Measurements from ENCODE around the gene RAI2.

RAI2 gene

GRCh38 chrX:17813277-17813676 is 47.8 kb downstream of the RAI2 start:
- Histone ChIP-seq H3K27ac (ENCODE audit: low read length) (no peak overlapping the region), H3K4me3 (ENCODE audit: low read length) (no peak overlapping the region), H3K36me3 (ENCODE audit: control insufficient read depth, insufficient read depth, low read length) (no peaks in the 10 kb centered on the region), H3K9me3 (ENCODE audit: control insufficient read depth, insufficient read depth, low read length) (no peaks in the 10 kb centered on the region), H3K27me3 (ENCODE audit: control insufficient read depth, insufficient read depth, low read length) (no peaks in the 10 kb centered on the region), H3K4me1 (ENCODE audit: control insufficient read depth, insufficient read depth, low read length) (no peaks in the 10 kb centered on the region)
- WGBS (ENCODE audit: insufficient coverage, insufficient read length): no CpG with 5 or more reads among the region's 3 CpGs
- no peak for DNase-seq (ENCODE audit: low read depth, low spot score)

DNA sequence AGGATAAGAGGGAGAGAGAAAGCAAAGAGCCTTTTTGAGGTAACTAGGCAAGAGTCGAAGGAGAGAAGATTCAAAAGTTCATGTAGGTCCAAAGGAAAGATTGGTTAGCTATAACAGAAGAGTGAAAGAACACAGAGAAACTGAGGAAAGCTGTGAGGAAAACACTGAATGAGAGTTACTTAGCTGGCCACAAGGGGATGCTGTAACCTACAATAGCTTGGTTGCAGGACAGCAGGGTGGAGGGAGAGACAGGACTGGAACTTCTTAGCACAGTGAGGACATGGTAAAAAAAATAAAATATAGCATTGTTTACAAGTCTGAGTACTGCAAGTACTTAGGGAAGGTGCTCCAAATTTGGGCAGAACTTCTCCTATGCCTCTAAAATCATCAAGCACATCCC is 48.3 kb downstream of the RAI2 start:
- no peak for DNase-seq (ENCODE audit: low read depth, low spot score)
- H3K4me3 ChIP-seq (ENCODE audit: low read length): no peak overlapping the region
- no peaks in the 10 kb centered on the region for H3K27me3 ChIP-seq (ENCODE audit: control insufficient read depth, insufficient read depth, low read length)
- H3K9me3 ChIP-seq (ENCODE audit: control insufficient read depth, insufficient read depth, low read length): no peaks in the 10 kb centered on the region
- H3K27ac ChIP-seq (ENCODE audit: low read length): no peak overlapping the region
- no peaks in the 10 kb centered on the region for H3K4me1 ChIP-seq (ENCODE audit: control insufficient read depth, insufficient read depth, low read length)
- H3K36me3 ChIP-seq (ENCODE audit: control insufficient read depth, insufficient read depth, low read length): no peaks in the 10 kb centered on the region
- WGBS (ENCODE audit: insufficient coverage, insufficient read length): no CpG with 5 or more reads among the region's 1 CpG

DNA sequence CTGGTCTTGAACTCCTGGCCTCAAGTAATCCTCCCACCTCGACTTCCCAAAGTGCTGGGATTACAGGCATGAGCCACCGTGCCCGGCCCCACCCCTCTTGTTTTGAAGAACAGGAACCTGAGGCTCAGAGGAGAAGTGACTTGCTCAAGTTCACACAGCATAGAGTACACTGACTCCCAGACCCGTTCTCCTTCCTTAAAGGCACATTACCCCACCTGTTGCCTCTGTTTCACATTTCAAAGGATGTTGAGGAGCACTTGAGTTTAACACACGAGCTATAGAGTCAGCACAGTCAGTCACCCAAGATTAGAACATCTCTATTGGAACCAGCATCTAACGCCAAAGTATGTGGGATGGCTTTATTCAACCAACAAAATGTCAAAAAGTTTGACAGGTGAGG is 51.1 kb downstream of the RAI2 start:
- Histone ChIP-seq H3K4me1 (ENCODE audit: control insufficient read depth, insufficient read depth, low read length) (no peaks in the 10 kb centered on the region), H3K27me3 (ENCODE audit: control insufficient read depth, insufficient read depth, low read length) (no peaks in the 10 kb centered on the region), H3K36me3 (ENCODE audit: control insufficient read depth, insufficient read depth, low read length) (no peaks in the 10 kb centered on the region), H3K27ac (ENCODE audit: low read length) (no peak overlapping the region), H3K4me3 (ENCODE audit: low read length) (no peak overlapping the region), H3K9me3 (ENCODE audit: control insufficient read depth, insufficient read depth, low read length) (no peaks in the 10 kb centered on the region)
- no peak for DNase-seq (ENCODE audit: low read depth, low spot score)
- WGBS (ENCODE audit: insufficient coverage, insufficient read length): no CpG with 5 or more reads among the region's 6 CpGs

DNA sequence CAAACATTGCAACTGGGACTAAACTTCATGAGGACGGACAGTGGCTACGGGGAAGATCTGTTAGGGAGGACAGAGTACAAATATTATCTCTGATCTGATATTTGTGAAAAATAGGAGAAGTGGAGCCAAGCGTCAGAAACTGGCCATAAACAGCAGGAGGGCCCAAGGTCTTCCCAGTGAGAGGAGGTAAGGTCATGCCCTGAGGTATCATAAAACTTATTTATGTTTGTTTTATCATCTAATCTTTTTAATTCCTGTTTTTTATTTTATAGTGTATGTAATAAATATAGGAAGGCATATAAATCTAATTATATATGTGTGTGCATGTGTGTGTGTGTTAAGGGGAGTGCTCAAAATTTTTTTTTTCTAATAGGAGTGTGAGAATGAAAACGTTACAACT is 51.8 kb downstream of the RAI2 start:
- Histone ChIP-seq H3K27me3 (ENCODE audit: control insufficient read depth, insufficient read depth, low read length) (no peaks in the 10 kb centered on the region), H3K9me3 (ENCODE audit: control insufficient read depth, insufficient read depth, low read length) (no peaks in the 10 kb centered on the region), H3K4me1 (ENCODE audit: control insufficient read depth, insufficient read depth, low read length) (no peaks in the 10 kb centered on the region), H3K36me3 (ENCODE audit: control insufficient read depth, insufficient read depth, low read length) (no peaks in the 10 kb centered on the region), H3K4me3 (ENCODE audit: low read length) (no peak overlapping the region), H3K27ac (ENCODE audit: low read length) (no peak overlapping the region)
- DNase-seq (ENCODE audit: low read depth, low spot score): no peak
- WGBS (ENCODE audit: insufficient coverage, insufficient read length): no CpG with 5 or more reads among the region's 4 CpGs

GRCh38 chrX:17805120-17805519 is 56.0 kb downstream of the RAI2 start:
- no peaks in the 10 kb centered on the region for H3K27me3 ChIP-seq (ENCODE audit: control insufficient read depth, insufficient read depth, low read length)
- H3K9me3 ChIP-seq (ENCODE audit: control insufficient read depth, insufficient read depth, low read length): no peaks in the 10 kb centered on the region
- WGBS (ENCODE audit: insufficient coverage, insufficient read length): no CpG with 5 or more reads among the region's 6 CpGs
- no peak for DNase-seq (ENCODE audit: low read depth, low spot score)
- no peaks in the 10 kb centered on the region for H3K4me1 ChIP-seq (ENCODE audit: control insufficient read depth, insufficient read depth, low read length)
- no peaks in the 10 kb centered on the region for H3K36me3 ChIP-seq (ENCODE audit: control insufficient read depth, insufficient read depth, low read length)
- H3K27ac ChIP-seq (ENCODE audit: low read length): no peak overlapping the region
- no peak overlapping the region for H3K4me3 ChIP-seq (ENCODE audit: low read length)

DNA sequence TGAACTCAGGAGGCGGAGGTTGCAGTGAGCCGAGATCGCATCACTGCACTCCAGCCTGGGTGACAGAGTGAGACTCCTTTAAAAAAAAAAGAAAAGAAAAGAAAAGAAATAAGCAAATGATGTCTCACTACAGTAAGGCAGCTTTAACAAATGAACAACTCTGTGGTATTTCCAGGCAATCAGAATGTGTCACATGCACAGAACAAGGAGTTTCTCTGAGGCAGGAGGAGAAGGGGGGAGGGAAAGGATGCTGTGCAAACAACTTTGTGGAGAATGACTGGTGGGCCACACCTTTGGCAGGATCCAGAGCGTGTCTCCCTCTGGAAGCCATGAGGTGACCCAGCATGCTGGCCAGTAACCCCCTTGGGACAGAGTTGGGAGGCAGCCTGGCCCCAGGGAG is 57.6 kb downstream of the RAI2 start:
- H3K4me1 ChIP-seq (ENCODE audit: control insufficient read depth, insufficient read depth, low read length): no peaks in the 10 kb centered on the region
- H3K4me3 ChIP-seq (ENCODE audit: low read length): no peak overlapping the region
- H3K9me3 ChIP-seq (ENCODE audit: control insufficient read depth, insufficient read depth, low read length): no peaks in the 10 kb centered on the region
- H3K27me3 ChIP-seq (ENCODE audit: control insufficient read depth, insufficient read depth, low read length): no peaks in the 10 kb centered on the region
- no peak for DNase-seq (ENCODE audit: low read depth, low spot score)
- H3K36me3 ChIP-seq (ENCODE audit: control insufficient read depth, insufficient read depth, low read length): no peaks in the 10 kb centered on the region
- no peak overlapping the region for H3K27ac ChIP-seq (ENCODE audit: low read length)
- WGBS (ENCODE audit: insufficient coverage, insufficient read length): no CpG with 5 or more reads among the region's 4 CpGs

- no CpG with 5 or more reads among the region's 7 CpGs for WGBS (ENCODE audit: insufficient coverage, insufficient read length)
- Histone ChIP-seq H3K27me3 (ENCODE audit: control insufficient read depth, insufficient read depth, low read length) (no peaks in the 10 kb centered on the region), H3K4me1 (ENCODE audit: control insufficient read depth, insufficient read depth, low read length) (no peaks in the 10 kb centered on the region), H3K27ac (ENCODE audit: low read length) (no peak overlapping the region), H3K9me3 (ENCODE audit: control insufficient read depth, insufficient read depth, low read length) (no peaks in the 10 kb centered on the region), H3K4me3 (ENCODE audit: low read length) (no peak overlapping the region), H3K36me3 (ENCODE audit: control insufficient read depth, insufficient read depth, low read length) (no peaks in the 10 kb centered on the region)
- DNase-seq (ENCODE audit: low read depth, low spot score): no peak
These were observed 58.3 kb downstream of the RAI2 start for GRCh38 chrX:17802756-17803155.

DNA sequence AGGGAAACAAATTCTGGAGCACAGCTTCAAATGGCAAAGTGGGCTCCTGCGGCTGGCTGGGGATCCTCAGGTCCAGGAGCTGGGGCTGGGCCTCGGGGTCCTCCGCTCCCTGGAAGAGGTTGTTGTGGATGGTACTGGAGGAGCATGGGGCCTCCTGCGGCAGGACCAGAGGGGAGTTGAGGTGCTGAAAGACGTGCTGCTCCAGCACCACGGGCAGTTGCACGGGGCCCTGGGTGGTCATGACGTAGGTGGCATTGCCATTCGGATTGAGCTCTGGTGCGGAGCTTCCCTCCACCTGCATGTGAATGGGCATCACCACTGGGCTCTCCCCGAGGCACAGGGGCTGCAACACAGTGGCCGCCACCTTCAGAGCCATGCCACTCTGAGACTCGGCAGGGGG is 59.7 kb downstream of the RAI2 start:
- H3K9me3 ChIP-seq (ENCODE audit: control insufficient read depth, insufficient read depth, low read length): no peaks in the 10 kb centered on the region
- no CpG with 5 or more reads among the region's 13 CpGs for WGBS (ENCODE audit: insufficient coverage, insufficient read length)
- no peak for DNase-seq (ENCODE audit: low read depth, low spot score)
- no peak overlapping the region for H3K27ac ChIP-seq (ENCODE audit: low read length)
- no peaks in the 10 kb centered on the region for H3K4me1 ChIP-seq (ENCODE audit: control insufficient read depth, insufficient read depth, low read length)
- no peaks in the 10 kb centered on the region for H3K27me3 ChIP-seq (ENCODE audit: control insufficient read depth, insufficient read depth, low read length)
- H3K4me3 ChIP-seq (ENCODE audit: low read length): no peak overlapping the region
- no peaks in the 10 kb centered on the region for H3K36me3 ChIP-seq (ENCODE audit: control insufficient read depth, insufficient read depth, low read length)

- H3K4me1 ChIP-seq (ENCODE audit: control insufficient read depth, insufficient read depth, low read length): no peaks in the 10 kb centered on the region
- no peaks in the 10 kb centered on the region for H3K9me3 ChIP-seq (ENCODE audit: control insufficient read depth, insufficient read depth, low read length)
- H3K36me3 ChIP-seq (ENCODE audit: control insufficient read depth, insufficient read depth, low read length): no peaks in the 10 kb centered on the region
- H3K4me3 ChIP-seq (ENCODE audit: low read length): no peak overlapping the region
- DNase-seq (ENCODE audit: low read depth, low spot score): no peak
- H3K27ac ChIP-seq (ENCODE audit: low read length): no peak overlapping the region
- H3K27me3 ChIP-seq (ENCODE audit: control insufficient read depth, insufficient read depth, low read length): no peaks in the 10 kb centered on the region
- WGBS (ENCODE audit: insufficient coverage, insufficient read length): no CpG with 5 or more reads among the region's 4 CpGs
These were observed 62.2 kb downstream of the RAI2 start for GRCh38 chrX:17798921-17799320.

GRCh38 chrX:17792826-17793225 is 68.3 kb downstream of the RAI2 start:
- H3K4me1 ChIP-seq (ENCODE audit: control insufficient read depth, insufficient read depth, low read length): no peaks in the 10 kb centered on the region; the same call in 1 of the 2 replicates
- no peak overlapping the region for H3K27ac ChIP-seq (ENCODE audit: low read length)
- H3K9me3 ChIP-seq (ENCODE audit: control insufficient read depth, insufficient read depth, low read length): no peaks in the 10 kb centered on the region
- WGBS (ENCODE audit: insufficient coverage, insufficient read length): no CpG with 5 or more reads among the region's 1 CpG
- no peaks in the 10 kb centered on the region for H3K27me3 ChIP-seq (ENCODE audit: control insufficient read depth, insufficient read depth, low read length)
- H3K36me3 ChIP-seq (ENCODE audit: control insufficient read depth, insufficient read depth, low read length): no peaks in the 10 kb centered on the region
- H3K4me3 ChIP-seq (ENCODE audit: low read length): no peak overlapping the region
- DNase-seq (ENCODE audit: low read depth, low spot score): no peak

DNA sequence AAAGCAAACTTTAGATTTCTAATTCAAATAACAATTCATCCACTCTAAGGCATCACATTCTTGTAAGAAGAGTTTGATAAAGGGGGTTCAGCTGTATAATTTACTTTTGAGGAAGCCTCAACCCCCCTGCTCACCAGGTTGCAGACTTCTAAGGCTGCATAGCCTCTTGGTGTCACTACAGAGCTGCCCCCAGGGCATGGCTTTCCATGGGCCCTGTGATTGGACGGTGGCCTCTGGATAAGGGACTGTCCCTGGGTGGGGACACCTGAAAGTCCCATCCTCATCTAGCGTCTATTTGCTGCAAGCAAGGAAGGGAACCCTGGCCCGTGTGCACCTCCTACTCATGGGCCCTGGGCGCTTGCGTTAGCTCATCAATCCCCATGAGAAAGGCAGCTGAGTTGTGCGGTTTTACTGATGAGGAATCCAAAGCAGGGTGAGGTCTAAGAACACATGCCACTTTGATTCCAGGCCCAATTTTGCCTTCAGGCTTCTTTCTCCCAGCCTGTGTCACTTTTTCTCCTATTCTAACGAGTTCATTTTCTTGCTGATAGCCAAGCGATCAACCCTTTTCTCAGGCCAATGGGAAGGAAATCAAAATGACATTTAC is 72.0 kb downstream of the RAI2 start:
- no peaks in the 10 kb centered on the region for H3K36me3 ChIP-seq (ENCODE audit: control insufficient read depth, insufficient read depth, low read length)
- no peaks in the 10 kb centered on the region for H3K9me3 ChIP-seq (ENCODE audit: control insufficient read depth, insufficient read depth, low read length)
- H3K27ac ChIP-seq (ENCODE audit: low read length): no peak overlapping the region
- H3K4me1 ChIP-seq (ENCODE audit: control insufficient read depth, insufficient read depth, low read length): no peaks in the 10 kb centered on the region; the same call in 1 of the 2 replicates
- WGBS (ENCODE audit: insufficient coverage, insufficient read length): no CpG with 5 or more reads among the region's 8 CpGs
- H3K27me3 ChIP-seq (ENCODE audit: control insufficient read depth, insufficient read depth, low read length): no peaks in the 10 kb centered on the region
- DNase-seq (ENCODE audit: low read depth, low spot score): no peak
- no peak overlapping the region for H3K4me3 ChIP-seq (ENCODE audit: low read length)
